Measurements from ENCODE around the gene ACACB. TPM values are rescaled to one million over a fixed set of nuclear protein-coding genes. Genes with fewer than 3 reads are reported as not detected.

The ACACB gene
- total and polyA plus RNA-seq, 2 experiments from 2014 or later = 6.2 to 15.4 TPM

DNA sequence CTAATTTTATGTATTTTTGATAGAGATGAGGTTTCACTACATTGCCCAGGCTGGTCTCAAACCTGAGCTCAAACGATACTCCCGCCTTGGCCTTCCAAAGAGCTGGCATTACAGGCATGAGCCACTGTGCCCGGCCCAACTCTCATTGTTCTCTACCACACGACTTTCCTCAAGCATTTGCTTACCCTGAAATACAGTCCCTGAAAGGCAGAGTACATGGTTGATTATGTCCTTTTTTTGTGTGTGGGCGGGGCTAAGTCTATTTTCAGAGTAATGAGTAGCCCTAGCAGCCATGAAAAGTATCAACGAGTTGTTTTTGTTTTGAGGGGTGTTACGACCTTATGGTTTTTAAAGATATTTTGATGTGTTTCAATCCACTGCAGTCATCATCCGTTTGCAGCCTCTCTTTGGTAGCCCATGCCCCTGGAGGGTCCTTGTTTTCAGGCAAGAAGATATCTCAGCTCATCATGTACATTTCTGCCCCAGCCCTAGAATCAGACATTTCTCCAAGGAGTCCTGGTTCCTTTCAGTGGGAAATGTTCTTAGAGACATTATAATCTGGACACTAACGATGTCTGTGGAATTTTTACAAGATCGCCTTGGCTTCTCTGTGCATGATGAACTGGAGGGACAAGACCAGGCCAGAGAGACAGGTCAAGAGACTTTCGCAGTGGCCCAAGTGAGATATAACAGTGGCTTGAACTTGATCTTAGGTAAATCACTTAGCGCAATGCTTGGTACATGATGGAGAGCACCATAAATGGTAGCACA is 8.7 kb downstream of the ACACB start (continued):
- TF ChIP-seq, protein P1, sequence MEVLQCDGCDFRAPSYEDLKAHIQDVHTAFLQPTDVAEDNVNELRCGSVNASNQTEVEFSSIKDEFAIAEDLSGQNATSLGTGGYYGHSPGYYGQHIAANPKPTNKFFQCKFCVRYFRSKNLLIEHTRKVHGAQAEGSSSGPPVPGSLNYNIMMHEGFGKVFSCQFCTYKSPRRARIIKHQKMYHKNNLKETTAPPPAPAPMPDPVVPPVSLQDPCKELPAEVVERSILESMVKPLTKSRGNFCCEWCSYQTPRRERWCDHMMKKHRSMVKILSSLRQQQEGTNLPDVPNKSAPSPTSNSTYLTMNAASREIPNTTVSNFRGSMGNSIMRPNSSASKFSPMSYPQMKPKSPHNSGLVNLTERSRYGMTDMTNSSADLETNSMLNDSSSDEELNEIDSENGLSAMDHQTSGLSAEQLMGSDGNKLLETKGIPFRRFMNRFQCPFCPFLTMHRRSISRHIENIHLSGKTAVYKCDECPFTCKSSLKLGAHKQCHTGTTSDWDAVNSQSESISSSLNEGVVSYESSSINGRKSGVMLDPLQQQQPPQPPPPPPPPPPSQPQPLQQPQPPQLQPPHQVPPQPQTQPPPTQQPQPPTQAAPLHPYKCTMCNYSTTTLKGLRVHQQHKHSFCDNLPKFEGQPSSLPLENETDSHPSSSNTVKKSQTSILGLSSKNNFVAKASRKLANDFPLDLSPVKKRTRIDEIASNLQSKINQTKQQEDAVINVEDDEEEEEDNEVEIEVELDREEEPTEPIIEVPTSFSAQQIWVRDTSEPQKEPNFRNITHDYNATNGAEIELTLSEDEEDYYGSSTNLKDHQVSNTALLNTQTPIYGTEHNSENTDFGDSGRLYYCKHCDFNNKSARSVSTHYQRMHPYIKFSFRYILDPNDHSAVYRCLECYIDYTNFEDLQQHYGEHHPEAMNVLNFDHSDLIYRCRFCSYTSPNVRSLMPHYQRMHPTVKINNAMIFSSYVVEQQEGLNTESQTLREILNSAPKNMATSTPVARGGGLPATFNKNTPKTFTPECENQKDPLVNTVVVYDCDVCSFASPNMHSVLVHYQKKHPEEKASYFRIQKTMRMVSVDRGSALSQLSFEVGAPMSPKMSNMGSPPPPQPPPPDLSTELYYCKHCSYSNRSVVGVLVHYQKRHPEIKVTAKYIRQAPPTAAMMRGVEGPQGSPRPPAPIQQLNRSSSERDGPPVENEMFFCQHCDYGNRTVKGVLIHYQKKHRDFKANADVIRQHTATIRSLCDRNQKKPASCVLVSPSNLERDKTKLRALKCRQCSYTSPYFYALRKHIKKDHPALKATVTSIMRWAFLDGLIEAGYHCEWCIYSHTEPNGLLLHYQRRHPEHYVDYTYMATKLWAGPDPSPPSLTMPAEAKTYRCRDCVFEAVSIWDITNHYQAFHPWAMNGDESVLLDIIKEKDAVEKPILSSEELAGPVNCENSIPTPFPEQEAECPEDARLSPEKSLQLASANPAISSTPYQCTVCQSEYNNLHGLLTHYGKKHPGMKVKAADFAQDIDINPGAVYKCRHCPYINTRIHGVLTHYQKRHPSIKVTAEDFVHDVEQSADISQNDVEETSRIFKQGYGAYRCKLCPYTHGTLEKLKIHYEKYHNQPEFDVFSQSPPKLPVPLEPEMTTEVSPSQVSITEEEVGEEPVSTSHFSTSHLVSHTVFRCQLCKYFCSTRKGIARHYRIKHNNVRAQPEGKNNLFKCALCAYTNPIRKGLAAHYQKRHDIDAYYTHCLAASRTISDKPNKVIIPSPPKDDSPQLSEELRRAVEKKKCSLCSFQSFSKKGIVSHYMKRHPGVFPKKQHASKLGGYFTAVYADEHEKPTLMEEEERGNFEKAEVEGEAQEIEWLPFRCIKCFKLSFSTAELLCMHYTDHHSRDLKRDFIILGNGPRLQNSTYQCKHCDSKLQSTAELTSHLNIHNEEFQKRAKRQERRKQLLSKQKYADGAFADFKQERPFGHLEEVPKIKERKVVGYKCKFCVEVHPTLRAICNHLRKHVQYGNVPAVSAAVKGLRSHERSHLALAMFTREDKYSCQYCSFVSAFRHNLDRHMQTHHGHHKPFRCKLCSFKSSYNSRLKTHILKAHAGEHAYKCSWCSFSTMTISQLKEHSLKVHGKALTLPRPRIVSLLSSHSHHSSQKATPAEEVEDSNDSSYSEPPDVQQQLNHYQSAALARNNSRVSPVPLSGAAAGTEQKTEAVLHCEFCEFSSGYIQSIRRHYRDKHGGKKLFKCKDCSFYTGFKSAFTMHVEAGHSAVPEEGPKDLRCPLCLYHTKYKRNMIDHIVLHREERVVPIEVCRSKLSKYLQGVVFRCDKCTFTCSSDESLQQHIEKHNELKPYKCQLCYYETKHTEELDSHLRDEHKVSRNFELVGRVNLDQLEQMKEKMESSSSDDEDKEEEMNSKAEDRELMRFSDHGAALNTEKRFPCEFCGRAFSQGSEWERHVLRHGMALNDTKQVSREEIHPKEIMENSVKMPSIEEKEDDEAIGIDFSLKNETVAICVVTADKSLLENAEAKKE (CRISPR knock-in tag; IDR thresholded peaks at IDR 0.05) = no peak
- TF ChIP-seq, protein P2, sequence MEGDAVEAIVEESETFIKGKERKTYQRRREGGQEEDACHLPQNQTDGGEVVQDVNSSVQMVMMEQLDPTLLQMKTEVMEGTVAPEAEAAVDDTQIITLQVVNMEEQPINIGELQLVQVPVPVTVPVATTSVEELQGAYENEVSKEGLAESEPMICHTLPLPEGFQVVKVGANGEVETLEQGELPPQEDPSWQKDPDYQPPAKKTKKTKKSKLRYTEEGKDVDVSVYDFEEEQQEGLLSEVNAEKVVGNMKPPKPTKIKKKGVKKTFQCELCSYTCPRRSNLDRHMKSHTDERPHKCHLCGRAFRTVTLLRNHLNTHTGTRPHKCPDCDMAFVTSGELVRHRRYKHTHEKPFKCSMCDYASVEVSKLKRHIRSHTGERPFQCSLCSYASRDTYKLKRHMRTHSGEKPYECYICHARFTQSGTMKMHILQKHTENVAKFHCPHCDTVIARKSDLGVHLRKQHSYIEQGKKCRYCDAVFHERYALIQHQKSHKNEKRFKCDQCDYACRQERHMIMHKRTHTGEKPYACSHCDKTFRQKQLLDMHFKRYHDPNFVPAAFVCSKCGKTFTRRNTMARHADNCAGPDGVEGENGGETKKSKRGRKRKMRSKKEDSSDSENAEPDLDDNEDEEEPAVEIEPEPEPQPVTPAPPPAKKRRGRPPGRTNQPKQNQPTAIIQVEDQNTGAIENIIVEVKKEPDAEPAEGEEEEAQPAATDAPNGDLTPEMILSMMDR (conservative IDR thresholded peaks at IDR 0.05; ENCODE audit: low read depth in 2 of 2) = no peak
- TF ChIP-seq ZNF114 (CRISPR knock-in tag; IDR thresholded peaks at IDR 0.05) (no peak), JUNB (IDR thresholded peaks at IDR 0.05; ENCODE audit: unreplicated experiment) (no peak), EZH2 (IDR thresholded peaks at IDR 0.05; ENCODE audit: low read depth, unreplicated experiment) (no peak)

DNA sequence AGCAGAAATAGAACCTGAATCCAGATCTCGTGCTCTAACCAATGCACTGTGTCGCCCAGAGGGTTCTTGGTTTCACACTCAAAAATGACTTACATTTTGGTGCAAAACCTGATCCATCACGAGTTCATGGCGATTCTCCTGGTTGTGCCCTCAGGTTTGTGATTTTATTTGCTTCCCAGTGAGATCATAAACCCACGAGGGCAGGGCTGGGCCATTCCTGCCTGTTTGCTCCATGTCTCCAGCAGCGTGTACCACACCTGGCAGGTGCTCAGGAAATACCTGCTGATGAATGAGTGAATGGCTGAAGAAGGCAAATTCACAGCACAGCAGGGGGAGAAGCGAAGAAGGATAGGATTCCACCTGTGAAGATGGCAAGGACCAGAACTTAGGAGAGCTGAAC is 9.4 kb downstream of the ACACB start:
- Histone ChIP-seq H3K27ac (ENCODE audit: low read depth) (no peak overlapping the region), H3K9me2 (ENCODE audit: insufficient read depth) (no peaks in the 10 kb centered on the region), H3K4me3 (no peak overlapping the region), H3K36me3 (ENCODE audit: insufficient read depth) (no peaks in the 10 kb centered on the region), H2AFZ (no peak overlapping the region), H3K4me2 (no peak overlapping the region), H4K20me1 (replicated peaks; ENCODE audit: insufficient read depth) (no peaks in the 10 kb centered on the region), H3K4me1 (ENCODE audit: insufficient read depth) (no peaks in the 10 kb centered on the region), H3K27me3 (ENCODE audit: insufficient read depth) (no peaks in the 10 kb centered on the region), H3K79me2 (replicated peaks; ENCODE audit: insufficient read depth) (no peaks in the 10 kb centered on the region), H3F3A (replicated peaks; ENCODE audit: low read depth) (no peaks in the 10 kb centered on the region)
- Mint-ChIP-seq H3K9me3 (no peaks in the 10 kb centered on the region), H3K27ac (peak overlapping the region; percentile 14; the same call in 1 of the 2 replicates), H3K36me3 (ENCODE audit: low read depth) (no peaks in the 10 kb centered on the region; the same call in 2 of the 3 replicates), H3K4me3 (no peak overlapping the region), H3K4me1 (peaks cover 12% of the 10 kb centered on the region), H3K27me3 (ENCODE audit: insufficient read depth, low read depth, poor library complexity) (peaks cover 4% of the 10 kb centered on the region)
- DNase-seq (ENCODE audit: low spot score) (no peak), ATAC-seq (no peak)
- no peak for TF ChIP-seq ZNF114 (CRISPR knock-in tag; IDR thresholded peaks at IDR 0.05)
- TF ChIP-seq, protein P1 (CRISPR knock-in tag; IDR thresholded peaks at IDR 0.05) = 0 out of 2 replicates have a peak, but pooled peaks have one; percentile 6

Measured in GM23338 (cell line).